CD14-positive monocyte (primary cell): ENCODE results near the gene CYP3A4. TPM values are rescaled to one million over a fixed set of nuclear protein-coding genes. Genes with fewer than 3 reads are reported as not detected.
"Not testable (repeated sequence)": the region's sequence is repeated elsewhere in the genome, so short reads cannot be mapped to it uniquely, and the experiment has no call there.

Source experiments
- DNase-seq, 3 donors: peaks; one replicate each; pipeline ENCODE4 v3.0.0-alpha.2; 2011 to 2022
- H2AFZ ChIP-seq: 2 replicates; pipeline ENCODE4 v1.6.0; 2012; ENCODE audit warnings: mild to moderate bottlenecking, low read depth, low read length, inconsistent platforms; ENCODE audit not compliant: insufficient read depth, poor library complexity, severe bottlenecking
- H3K27ac ChIP-seq, 2 donors: 1 replicate in 1 of 2; 2 replicates in 1 of 2; pipeline ENCODE4 v1.5.1; 2012 to 2013; ENCODE audit warnings: low read length in 2 of 2, control low read depth in 1 of 2, inconsistent platforms in 1 of 2, low read depth in 1 of 2, mild to moderate bottlenecking in 1 of 2
- H3K27me3 ChIP-seq, 2 donors: one replicate each; pipeline versions ENCODE4 v1.6.0 to v1.6.1; 2011 to 2013; ENCODE audit warnings: low read length in 2 of 2; ENCODE audit not compliant: control insufficient read depth in 2 of 2, insufficient read depth in 2 of 2
- H3K36me3 ChIP-seq, 2 donors: replicated peaks in 1 of 2; 1 replicate in 1 of 2; 2 replicates in 1 of 2; pipeline versions ENCODE4 v1.5.1 to v1.6.1; 2012 to 2013; ENCODE audit warnings: low read length in 2 of 2, control low read depth in 1 of 2, inconsistent platforms in 1 of 2, mild to moderate bottlenecking in 1 of 2; ENCODE audit not compliant: insufficient read depth in 2 of 2, control insufficient read depth in 1 of 2
- H3K4me1 ChIP-seq, 2 donors: 1 replicate in 1 of 2; 2 replicates in 1 of 2; pipeline versions ENCODE4 v1.5.1 to v1.6.1; 2012 to 2013; ENCODE audit warnings: low read length in 2 of 2, control low read depth in 1 of 2, inconsistent platforms in 1 of 2, mild to moderate bottlenecking in 1 of 2, moderate library complexity in 1 of 2; ENCODE audit not compliant: insufficient read depth in 2 of 2, control insufficient read depth in 1 of 2
- H3K4me2 ChIP-seq: replicated peaks from 2 replicates; pipeline ENCODE3; 2012; ENCODE audit warnings: low read length, moderate library complexity, mild to moderate bottlenecking; ENCODE audit not compliant: poor library complexity, severe bottlenecking; ENCODE audit errors: extremely low read depth
- H3K4me3 ChIP-seq, 3 experiments: fragments of 200-600 bp in 1 of 3; sonication (generic) in 1 of 3; replicated peaks in 1 of 3; 1 replicate in 2 of 3; 2 replicates in 1 of 3; pipeline ENCODE4 v1.5.1; 2011 to 2013; ENCODE audit warnings: low read length in 3 of 3, mild to moderate bottlenecking in 3 of 3, control low read depth in 2 of 3, low read depth in 2 of 3, inconsistent platforms in 1 of 3, moderate library complexity in 1 of 3
- H3K79me2 ChIP-seq: 2 replicates; pipeline ENCODE4 v1.6.0; 2012; ENCODE audit warnings: mild to moderate bottlenecking, control low read depth, inconsistent platforms, low read length, moderate library complexity; ENCODE audit not compliant: insufficient read depth
- H3K9ac ChIP-seq: 2 replicates; pipeline ENCODE4 v1.6.0; 2017; ENCODE audit warnings: low read length, mild to moderate bottlenecking; ENCODE audit not compliant: insufficient read depth, poor library complexity, severe bottlenecking
- H3K9me3 ChIP-seq, 2 donors: replicated peaks in 1 of 2; 1 replicate in 1 of 2; 2 replicates in 1 of 2; pipeline versions ENCODE4 v1.5.1 to v1.6.1; 2012 to 2013; ENCODE audit warnings: low read length in 2 of 2, control low read depth in 1 of 2; ENCODE audit not compliant: control insufficient read depth in 1 of 2, insufficient read depth in 1 of 2
- H4K20me1 ChIP-seq: 2 replicates; pipeline ENCODE4 v1.6.0; 2012; ENCODE audit warnings: mild to moderate bottlenecking, low read length, control low read depth, moderate library complexity; ENCODE audit not compliant: insufficient read depth
- H3K27ac Mint-ChIP-seq, 7 donors: one replicate each; pipeline ENCODE4 v1.8.0; 2020; ENCODE audit warnings: mild to moderate bottlenecking in 7 of 7, mixed read lengths in 7 of 7, moderate library complexity in 6 of 7, inconsistent platforms in 2 of 7
- H3K27me3 Mint-ChIP-seq, 3 donors: one replicate each; pipeline ENCODE4 v1.8.0; 2021 to 2022; ENCODE audit warnings: low read depth in 3 of 3, mild to moderate bottlenecking in 3 of 3, mixed read lengths in 3 of 3, moderate library complexity in 3 of 3, inconsistent platforms in 1 of 3
- H3K36me3 Mint-ChIP-seq, 2 donors: one replicate each; pipeline ENCODE4 v1.8.0; 2020; ENCODE audit warnings: mixed read lengths in 2 of 2, inconsistent platforms in 1 of 2, mild to moderate bottlenecking in 1 of 2
- H3K4me1 Mint-ChIP-seq: one replicate; pipeline ENCODE4 v1.8.0; 2020; ENCODE audit warnings: mild to moderate bottlenecking, mixed read lengths
- H3K4me3 Mint-ChIP-seq, 2 donors: one replicate each; pipeline ENCODE4 v1.8.0; 2020; ENCODE audit warnings: mild to moderate bottlenecking in 2 of 2, mixed read lengths in 2 of 2, moderate library complexity in 1 of 2
- H3K9me3 Mint-ChIP-seq, 7 donors: one replicate each; pipeline ENCODE4 v1.8.0; 2020 to 2022; ENCODE audit warnings: mixed read lengths in 7 of 7, mild to moderate bottlenecking in 6 of 7, moderate library complexity in 6 of 7, inconsistent platforms in 2 of 7
- CTCF ChIP-seq: fragments of 200-600 bp; IDR thresholded peaks from one replicate; pipeline ENCODE4 v1.8.0; 2022; ENCODE audit warnings: antibody characterized with exemption, mild to moderate bottlenecking
- WGBS: methylation state at CpG from one replicate; pipeline ENCODE4 v1.1.5; 2013; ENCODE audit warnings: missing lambda C conversion rate; ENCODE audit not compliant: insufficient coverage; 5-methylcytosine and 5-hydroxymethylcytosine counted together
- intact Hi-C, 2 donors: fragments of 100-400 bp; cut with micrococcal nuclease; formaldehyde crosslinking; loops; one replicate each; pipeline versions ENCODE4 v1.15.0 to v1.15.1; 2023
- polyA plus RNA-seq, 3 donors: library from polyadenylated mRNA; depleted of rRNA in 1 of 3; unstranded in 2 of 3; stranded (reverse) in 1 of 3; fragments of 300-500 nt in 2 of 3; fragments of >200 nt in 1 of 3; fragmentation: Illumina TruSeq in 2 of 3; gene quantifications; 1 replicate in 2 of 3; 2 replicates in 1 of 3; pipeline ENCODE4 v1.2.3, GENCODE V29; 2012 to 2021

The CYP3A4 gene
- polyA plus RNA-seq, 3 donors: not detected

- no peaks in the 10 kb centered on the region for H3K27me3 ChIP-seq
- H3K9me3 ChIP-seq: no peaks in the 10 kb centered on the region
- H3K4me1 Mint-ChIP-seq: peaks cover 2% of the 10 kb centered on the region
Measured at GRCh38 chr7:99729486-99730237, 54.3 kb downstream of the CYP3A4 start.

DNA sequence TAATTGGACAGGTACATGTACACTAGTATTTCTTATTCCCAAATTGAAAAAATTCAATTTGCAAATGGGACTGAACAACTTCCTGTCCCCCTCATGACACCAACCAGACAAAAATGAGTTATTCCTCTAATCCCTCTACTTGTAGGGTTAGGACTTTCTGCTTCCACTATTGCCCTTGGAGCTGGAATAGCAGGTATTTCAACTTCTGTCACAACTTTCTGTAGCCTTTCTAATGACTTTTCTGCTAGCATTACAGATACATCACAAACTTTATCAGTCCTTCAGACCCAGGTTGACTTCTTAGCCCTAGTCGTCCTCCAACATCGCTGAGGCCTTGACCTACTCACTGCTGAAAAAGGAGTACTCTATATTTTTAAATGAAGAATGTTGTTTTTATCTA, 55.4 kb downstream of the CYP3A4 start:
- no peak overlapping the region for H3K9ac ChIP-seq
- peaks cover 0 to 3% (median 0%) of the 10 kb centered on the region in 7 donors for H3K9me3 Mint-ChIP-seq
- H3K79me2 ChIP-seq: no peaks in the 10 kb centered on the region
- no peak overlapping the region for H2AFZ ChIP-seq
- H3K27ac ChIP-seq: no peak overlapping the region
- no peak overlapping the region for H3K4me2 ChIP-seq
- no peak overlapping the region for H3K4me3 ChIP-seq
- H3K27me3 ChIP-seq: no peaks in the 10 kb centered on the region
- TF ChIP-seq CTCF: no peak
- intact Hi-C loops: no loop called here
- no peaks in the 10 kb centered on the region for H3K4me1 ChIP-seq
- peaks cover 0 to 2% (median 1%) of the 10 kb centered on the region in 3 donors for H3K27me3 Mint-ChIP-seq
- H3K36me3 ChIP-seq: no peaks in the 10 kb centered on the region
- no peaks in the 10 kb centered on the region for H3K9me3 ChIP-seq
- WGBS: no CpG with 5 or more reads among the region's 2 CpGs
- no peak for DNase-seq
- peaks cover 2% of the 10 kb centered on the region for H3K4me1 Mint-ChIP-seq
- no peaks in the 10 kb centered on the region for H4K20me1 ChIP-seq
- H3K27ac Mint-ChIP-seq: no peak overlapping the region
- no peaks in the 10 kb centered on the region for H3K36me3 Mint-ChIP-seq
- H3K4me3 Mint-ChIP-seq: no peak overlapping the region

More at GRCh38 chr7:99729486-99730237, 54.3 kb downstream of the CYP3A4 start:
- Histone ChIP-seq H3K79me2 (no peaks in the 10 kb centered on the region), H3K9ac (no peak overlapping the region), H3K27ac (no peak overlapping the region), H3K4me3 (no peak overlapping the region), H3K4me1 (no peaks in the 10 kb centered on the region), H3K4me2 (no peak overlapping the region), H3K36me3 (no peaks in the 10 kb centered on the region), H2AFZ (no peak overlapping the region), H4K20me1 (no peaks in the 10 kb centered on the region)
- WGBS: 8% methylated on average over 2 of the region's 5 CpGs
- no peak for TF ChIP-seq CTCF
- DNase-seq: no peak
- intact Hi-C loops: no loop called here
- Mint-ChIP-seq H3K4me3 (no peak overlapping the region), H3K27ac (no peak overlapping the region), H3K36me3 (no peaks in the 10 kb centered on the region), H3K27me3 (no peaks in the 10 kb centered on the region), H3K9me3 (peaks cover 0 to 3% (median 0%) of the 10 kb centered on the region in 7 donors)

GRCh38 chr7:99723201-99723600, 60.8 kb downstream of the CYP3A4 start:
- H3K4me3 ChIP-seq, H3K9ac ChIP-seq, H3K27ac Mint-ChIP-seq, H3K27me3 Mint-ChIP-seq, H3K36me3 Mint-ChIP-seq, H3K27ac ChIP-seq, H3K4me3 Mint-ChIP-seq, H2AFZ ChIP-seq, H3K79me2 ChIP-seq, H3K9me3 ChIP-seq, DNase-seq, H4K20me1 ChIP-seq, H3K4me1 ChIP-seq, H3K27me3 ChIP-seq, H3K36me3 ChIP-seq, intact Hi-C loops, H3K9me3 Mint-ChIP-seq, H3K4me2 ChIP-seq: not testable (repeated sequence)
- peaks cover 25% of the 10 kb centered on the region for H3K4me1 Mint-ChIP-seq
- WGBS: 84% methylated on average over 6 of the region's 6 CpGs
